ENCODE results near the gene MAPRE2.

DNA sequence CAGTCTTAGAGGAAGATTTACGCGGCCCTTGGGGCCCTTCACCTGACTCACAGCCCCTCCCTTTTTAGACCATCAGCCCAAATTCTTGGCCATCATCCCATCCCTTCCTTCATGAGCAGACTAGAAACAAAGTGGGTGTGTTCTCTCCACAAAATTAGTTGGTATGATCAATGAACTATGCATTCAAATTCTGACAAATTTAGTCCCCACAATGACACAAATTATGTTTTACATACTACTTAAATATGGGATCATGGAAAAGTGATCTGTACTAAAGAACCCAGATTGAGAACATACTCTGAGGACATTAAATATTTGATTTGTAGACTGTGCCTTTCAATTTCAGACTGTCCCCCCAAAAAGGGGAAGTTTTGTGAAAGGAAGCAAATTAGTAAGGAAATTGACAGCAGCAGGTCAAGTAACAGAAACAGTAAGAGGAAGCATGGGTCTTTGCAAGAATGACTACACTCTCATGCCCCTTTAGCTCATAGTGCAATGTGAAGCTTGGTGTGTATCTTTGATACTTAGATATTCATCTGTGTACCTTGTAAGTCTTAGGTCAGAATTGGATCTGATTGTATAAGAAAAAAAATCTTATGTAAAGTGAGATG, 2.2 kb upstream of the MAPRE2 start:
- TF ChIP-seq EZH2 (IDR thresholded peaks at IDR 0.05; ENCODE audit: insufficient read depth, poor library complexity, severe bottlenecking) (no peak), EZH2phosphoT487 (IDR thresholded peaks at IDR 0.05; ENCODE audit: insufficient read depth, low read depth) (no peak)
